HG02588 (cell line): ENCODE measurements around the gene IL26.
"Not testable (repeated sequence)": the region's sequence is repeated elsewhere in the genome, so short reads cannot be mapped to it uniquely, and the experiment has no call there.

Source experiments
- ATAC-seq: cut with Tn5 transposase; IDR thresholded peaks from one replicate; pipeline ENCODE4 v1.9.1; 2021; ENCODE audit warnings: mild to moderate bottlenecking, moderate library complexity; ENCODE audit not compliant: unreplicated experiment

The IL26 gene

DNA sequence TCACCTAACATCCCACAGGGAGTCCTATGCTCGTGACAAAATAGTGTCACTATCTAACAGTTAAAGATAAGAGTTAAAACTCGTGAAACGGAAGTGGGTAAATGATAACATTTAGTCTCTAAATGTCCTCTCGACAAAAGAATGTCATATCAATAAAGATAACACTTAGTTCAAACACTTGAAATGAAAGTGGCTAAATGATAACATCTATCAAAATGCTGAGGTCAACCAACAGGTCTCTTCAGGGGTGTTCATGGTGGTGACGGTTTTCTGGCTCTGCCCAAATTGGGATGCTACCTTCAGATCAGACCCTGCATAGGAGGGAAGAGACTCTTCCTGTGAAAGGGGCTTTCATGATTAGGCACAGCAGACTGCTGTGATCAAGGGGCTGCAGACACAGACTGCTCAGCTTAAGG, 22.1 kb downstream of the IL26 start:
- no peak for ATAC-seq

DNA sequence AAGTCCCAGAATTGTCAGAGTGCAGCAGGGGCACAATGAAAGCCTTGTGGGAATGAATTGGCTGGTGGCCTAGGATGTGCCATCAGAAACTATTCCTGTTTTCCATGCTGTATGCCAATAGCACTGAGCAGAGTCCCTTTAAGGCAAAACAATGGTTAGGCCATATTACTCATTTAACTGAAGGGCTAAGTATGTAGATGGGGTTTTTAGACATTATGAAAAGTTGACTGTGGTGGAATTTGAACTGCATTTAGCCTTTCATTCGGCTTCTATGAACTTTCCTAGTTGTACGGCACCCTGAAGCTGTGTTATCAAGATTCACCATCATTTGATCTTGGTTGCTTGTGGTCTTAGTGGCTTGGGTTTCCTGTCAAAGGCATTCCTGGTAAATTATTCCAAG, 24.8 kb downstream of the IL26 start:
- no peak for ATAC-seq

DNA sequence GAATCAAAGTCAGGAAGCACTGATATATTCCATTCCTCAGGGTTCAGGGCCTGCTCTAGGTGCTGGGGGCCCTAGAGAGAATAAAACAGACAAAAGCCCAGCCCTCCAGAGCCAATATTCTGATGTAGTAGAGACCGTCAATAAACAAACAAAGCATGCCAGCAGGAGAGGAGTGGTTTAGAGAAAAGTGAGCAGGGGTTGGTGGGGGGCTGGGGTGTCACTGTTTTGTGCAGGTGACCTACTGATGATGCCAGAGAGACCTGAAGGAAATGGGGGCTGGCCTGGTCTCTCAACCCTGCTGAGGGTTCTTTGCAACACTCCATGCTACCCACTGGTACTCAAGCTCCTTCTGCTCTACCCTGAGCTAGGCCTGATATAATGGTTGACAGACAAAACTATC, 26.5 kb downstream of the IL26 start:
- ATAC-seq, result no peak

DNA sequence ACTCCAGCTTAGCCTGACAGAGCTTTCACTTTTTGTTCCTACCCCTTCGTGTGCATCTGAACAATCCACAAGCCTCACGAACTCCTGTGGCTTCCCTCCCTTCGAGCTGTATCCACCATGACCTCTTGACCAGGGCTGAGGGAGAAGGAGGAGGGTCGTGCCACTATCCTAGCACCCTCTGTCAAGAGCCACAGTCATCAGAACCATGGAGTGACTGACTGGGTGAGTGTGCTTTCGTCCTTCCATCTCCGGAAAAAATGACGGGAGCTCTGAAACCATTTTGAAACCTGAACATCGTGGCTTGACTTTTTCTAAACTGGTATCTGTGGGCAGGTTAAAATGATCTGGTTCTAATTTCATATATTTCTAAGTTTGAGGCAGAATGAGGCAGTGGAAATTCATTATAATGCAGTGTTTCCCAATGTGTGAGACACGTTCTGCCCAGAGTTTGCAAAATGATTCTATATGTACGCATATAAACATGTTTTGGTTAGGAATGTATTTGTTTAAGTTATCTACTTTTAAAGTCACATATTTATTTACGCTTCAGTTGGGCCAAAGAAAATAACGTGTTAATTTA, 27.0 kb downstream of the IL26 start:
- no peak for ATAC-seq

DNA sequence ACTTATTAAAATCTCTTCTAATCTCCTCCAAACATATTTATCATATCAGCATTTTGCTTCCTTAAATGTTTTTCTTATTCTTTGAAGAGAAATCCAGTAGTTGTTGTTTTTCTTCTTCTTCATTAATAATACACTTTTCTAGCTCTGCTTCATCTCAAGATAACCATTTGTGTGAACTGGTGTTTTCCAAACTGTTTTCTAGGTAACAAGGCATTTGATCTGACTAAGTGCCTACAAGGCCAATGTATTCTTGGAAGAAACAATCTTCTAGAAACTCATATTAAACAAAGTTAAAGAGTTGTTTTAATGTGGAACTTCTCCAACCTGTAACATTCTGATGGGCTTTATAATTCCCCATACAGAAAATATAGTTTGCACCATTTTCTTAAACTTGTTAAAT, 35.3 kb downstream of the IL26 start:
- ATAC-seq, result no peak

DNA sequence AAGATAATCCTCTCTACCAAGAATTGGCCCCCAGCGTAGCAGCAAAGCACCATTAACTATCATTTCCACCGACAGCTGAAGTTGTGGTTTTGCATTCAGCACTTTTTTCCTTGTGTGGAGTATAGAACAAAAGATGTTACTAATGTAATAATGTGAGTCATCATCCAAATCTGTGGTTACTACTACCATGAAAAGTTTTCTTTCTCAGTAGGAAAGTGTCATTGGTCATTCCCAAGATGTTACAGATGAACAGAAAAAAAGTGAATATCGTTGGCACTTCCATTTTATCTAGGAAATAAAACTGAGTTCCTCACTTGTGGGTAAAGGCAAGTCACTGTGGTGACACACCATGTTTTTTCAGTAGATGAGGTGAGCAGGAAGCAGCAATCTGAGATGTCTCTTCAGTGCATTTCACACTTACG, 35.8 kb downstream of the IL26 start:
- ATAC-seq, result no peak

DNA sequence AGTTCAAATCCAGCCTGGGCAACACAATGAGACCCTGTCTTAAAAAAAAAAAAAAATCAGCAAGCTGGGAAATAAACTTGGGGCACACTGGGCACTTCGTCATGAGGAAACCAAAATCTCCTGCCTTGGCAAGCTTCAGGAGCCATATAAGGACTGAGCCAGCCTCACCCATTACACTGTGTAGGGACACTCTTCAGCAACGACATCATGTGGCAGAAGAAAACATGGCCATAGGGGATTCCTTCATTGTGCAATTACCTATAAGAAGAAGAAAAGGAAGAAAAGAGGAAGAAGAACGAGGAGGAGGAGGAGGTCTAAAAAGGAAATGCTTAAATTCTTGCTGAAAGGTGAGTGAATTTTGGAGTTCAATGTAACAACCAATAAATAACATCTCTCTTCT, 40.0 kb downstream of the IL26 start:
- ATAC-seq, result no peak

DNA sequence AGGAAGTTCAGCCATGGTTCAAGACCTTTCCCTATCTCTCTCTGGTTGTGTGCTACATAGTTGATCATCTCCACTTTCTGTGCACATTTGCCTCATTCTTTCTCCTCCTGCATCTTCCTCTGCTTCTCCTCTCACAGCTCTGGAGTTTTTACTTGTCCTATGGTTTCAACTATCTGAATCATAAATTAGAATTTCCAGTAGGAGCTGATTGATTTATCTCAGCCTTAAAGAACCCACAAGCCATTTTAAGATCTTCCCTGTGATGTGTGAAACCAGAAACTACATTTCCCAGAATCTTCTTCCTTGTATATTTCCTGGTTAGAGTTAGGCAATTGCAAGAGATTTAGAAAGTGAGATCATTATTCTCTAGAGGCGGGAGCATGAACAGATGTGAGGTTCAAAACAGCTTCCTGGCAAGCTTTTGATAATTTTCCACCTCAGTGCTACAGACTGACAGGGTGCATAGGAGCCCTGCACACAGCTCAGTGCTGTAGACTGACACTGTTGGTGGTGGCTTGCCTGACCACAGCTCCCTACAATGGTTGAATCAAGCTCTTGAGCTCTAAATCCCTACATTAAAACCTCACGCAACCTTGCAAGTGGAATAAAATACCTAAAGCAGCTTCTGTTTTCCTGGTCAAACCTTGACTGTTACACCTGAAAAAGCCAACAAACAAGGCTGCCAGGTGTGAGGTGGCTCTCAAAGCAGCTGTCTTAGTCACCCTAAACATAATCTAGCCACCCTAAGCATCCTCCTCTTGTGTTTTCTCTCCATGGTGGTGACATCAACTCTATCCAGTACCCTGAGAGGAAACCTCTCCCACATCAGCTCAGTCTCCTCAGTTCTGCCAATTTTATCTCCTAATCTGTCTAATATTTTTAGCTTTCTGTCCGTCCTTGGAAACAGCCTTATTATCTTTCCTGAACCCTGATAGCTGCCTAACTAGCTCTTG, 44.5 kb downstream of the IL26 start:
- ATAC-seq, result no peak

DNA sequence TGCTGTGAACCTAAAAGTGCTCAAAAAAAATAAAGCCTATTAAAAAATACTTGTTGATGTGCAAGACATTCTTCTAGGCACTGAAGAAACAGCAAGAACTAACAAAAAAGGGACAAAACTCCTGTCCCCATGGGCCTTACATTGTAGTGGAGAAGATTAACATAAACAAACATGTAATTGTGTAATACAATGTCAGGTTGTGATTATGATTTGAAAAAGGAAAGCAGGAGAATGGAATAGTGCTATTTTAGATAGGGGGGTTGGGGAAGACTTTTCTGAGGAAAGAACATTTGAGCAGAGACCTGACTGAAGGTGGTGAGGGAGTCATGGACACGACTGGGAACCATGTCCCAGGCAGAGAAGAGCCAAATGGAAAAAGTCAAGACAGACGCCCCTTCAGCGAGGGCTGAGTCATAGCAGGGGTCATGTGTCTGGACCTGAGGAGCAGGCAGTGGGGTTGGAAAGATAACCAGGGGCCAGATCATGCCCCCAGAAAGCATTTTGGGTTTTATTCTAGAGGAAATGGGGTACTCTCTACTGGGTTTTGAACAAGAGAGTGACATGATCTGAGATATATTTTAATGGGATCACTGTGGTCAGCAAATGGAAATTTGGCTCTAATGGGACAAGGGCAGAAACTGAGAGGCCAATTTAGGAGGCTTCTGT, 46.7 kb downstream of the IL26 start:
- ATAC-seq, result no peak

DNA sequence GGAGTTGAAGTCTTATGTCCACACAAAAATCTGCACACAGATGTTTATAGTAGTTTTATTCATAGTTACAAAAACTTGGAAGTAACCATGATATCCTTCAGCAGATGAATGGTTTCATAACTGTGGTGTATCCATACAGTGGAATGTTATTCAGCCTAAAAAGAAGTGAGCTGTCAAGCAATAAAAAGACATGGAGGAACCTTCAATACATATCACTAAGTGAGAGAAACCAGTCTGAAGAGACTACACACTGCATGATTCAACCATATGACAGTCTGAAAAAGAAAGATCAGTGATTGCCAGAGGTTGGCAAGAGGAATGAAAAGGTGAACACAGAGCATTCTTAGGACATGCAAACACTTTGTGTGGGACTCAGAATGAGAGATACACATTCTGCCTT, 47.4 kb downstream of the IL26 start:
- ATAC-seq, result no peak

DNA sequence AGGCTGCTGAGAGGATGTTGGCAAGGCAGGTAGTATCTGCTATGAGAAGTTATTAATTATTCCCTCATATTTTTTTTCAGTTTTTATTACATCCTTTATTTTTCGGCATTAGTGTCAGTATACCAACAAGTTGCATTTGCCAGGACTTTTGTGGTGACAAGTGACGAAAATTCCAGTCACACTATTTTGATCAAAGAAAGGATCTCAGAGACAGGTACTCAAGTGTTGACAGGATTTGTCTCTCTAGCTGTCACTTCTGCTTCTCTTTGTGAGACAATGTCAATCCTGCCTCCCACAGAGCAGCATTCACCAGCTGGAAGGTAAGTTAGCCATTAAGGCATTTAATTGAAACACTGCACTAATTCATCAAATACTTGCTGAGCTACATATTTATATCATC, 48.0 kb downstream of the IL26 start:
- ATAC-seq, result no peak

DNA sequence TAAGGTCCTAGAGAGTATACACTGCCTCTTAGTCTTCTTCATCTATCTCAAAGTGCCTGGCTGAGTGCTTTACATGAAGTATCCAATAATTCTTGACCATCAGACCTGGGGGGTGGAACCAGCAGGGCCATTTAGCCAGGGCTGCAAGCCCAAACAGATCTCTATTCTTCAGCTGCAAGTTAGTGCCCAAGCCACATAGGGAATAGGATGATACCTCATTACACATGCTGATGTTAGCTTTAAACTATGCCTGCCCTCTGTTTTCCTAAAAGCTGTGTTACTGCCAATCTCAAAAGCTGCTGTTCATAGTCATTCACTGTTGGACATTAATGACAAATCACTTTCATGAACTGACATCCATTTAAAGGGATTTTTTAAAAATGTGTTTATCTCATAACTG, 49.4 kb downstream of the IL26 start:
- no peak for ATAC-seq

DNA sequence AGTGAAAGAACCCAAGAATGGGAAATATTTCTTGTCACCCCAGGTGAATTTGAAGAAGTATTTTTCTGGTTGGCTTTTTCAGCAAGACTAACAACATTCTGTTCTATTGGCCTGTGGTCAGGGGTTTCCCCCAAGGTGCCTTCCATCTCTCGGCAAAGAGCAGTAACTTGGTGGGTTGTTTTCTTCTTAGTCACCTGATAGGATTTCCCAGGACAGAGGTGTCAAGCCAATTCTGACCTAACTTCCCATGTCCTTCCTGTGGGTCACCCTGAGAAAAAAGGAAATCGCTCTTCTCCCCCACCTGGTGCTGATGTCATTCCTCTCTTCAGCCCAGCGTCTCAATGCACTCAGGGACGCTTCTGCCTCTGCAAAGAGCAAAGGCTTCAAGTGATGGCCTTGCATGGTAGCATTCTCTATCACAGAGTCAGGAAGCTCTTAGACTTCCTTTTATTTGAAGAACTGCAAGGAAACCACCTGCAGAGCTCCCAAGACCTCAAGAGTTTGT, 50.0 kb downstream of the IL26 start:
- ATAC-seq, result peak; percentile 81

DNA sequence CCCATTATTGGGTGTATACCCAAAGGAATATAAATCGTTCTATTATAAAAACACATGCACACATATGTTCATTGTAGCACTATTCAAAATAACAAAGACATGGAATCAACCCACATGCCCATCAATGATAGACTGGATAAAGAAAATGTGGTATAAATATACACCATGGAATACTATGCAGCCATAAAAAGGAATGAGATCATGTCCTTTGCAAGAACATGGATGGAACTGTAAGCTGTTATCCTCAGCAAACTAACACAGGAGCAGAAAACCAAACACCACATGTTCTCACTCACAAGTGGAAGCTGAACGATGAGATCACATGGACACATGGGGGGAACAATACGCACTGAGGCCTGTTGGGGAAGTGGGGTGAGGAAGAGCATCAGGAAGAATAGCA, 50.8 kb downstream of the IL26 start:
- not testable (repeated sequence) for ATAC-seq

DNA sequence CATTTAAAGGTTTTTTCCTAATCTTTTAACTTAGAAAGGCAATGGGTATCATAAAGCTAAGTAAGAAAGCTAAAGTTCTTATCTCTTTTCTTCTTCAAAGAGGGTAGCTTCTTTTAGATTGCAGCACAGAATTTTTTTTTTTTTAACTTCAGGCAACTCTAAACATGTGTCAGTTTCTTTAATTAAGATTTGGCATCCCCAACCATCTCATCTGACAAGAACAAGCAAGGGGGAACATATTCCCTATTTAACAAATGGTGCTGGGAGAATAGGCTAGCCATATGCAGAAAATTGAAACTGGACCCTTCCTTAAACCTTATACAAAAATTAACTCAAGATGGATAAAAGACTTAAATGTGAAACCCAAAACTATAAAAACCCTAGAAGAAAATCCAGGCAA, 51.8 kb downstream of the IL26 start:
- ATAC-seq, result no peak

DNA sequence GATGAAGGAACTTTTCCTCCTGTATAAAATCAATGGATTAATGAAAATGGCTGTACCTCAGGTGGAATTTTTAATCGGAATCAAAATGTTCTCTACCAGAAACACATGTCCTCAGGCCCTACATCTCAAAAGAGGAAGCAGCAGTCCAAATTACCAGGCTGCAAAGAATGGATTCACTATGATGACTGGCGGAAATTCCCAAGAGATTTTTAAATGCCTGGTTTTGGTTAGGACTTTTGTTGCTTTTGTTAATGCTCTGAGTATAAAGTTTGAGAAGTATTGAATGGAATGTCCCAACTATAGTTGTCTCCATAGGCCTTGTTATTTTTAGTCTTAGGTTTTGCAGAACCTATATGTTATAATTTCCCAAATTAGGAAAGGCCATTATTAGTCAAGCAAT, 54.9 kb downstream of the IL26 start:
- ATAC-seq, result no peak

DNA sequence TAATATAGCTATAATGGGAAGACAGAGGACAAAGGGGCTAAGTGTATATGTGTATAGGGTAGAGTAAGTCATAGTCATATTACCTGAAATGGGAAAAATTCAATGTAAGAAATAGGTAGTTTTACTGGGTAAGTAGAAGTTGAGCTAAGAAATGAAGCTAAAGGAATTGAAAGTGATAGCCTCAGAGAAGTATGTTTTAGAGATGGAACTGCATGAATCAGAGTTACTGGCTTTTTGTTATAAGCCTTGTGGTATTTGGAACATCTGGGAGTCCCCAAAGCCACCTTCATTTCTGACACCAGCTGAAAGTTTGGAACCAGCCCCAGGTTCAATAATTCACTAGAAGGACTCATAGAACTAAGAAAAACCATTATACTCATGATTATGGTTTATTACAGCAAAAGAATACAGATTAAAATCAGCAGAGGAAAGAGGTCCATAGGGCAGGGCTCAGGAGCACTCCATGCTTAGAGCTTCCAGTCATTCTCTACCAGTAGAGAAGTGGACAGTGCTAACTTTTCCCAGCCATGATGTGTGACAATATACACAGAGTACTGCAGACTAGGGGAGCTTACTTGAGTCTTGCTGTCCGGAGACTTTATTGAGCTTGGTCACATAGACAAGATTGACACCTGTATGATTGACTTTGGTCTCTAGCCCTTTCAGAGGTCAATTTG, 56.3 kb downstream of the IL26 start:
- ATAC-seq, result no peak

DNA sequence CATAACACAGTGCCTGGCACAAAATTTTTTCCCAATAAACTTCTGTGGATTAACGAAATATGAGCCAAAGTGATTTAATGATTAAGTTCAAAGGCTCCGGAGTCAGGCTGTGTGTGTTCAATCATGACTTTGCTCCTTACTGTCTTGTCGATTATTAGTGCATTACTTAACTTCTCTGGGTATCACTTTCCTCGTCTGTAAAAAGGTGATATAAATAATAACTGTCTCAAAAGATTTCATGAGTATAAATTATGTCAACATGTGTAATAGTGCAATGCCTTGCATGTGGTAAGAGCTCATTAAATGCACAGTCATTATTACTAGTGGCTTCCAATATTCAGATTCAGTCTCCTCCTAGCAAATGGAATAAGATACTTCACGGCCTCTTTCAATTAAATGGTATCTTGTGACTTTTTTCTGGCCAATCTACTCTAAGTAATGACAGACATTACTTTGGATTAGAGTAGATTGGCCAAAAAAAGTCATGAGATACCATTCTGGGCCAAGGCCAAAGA, 59.2 kb downstream of the IL26 start:
- no peak for ATAC-seq

DNA sequence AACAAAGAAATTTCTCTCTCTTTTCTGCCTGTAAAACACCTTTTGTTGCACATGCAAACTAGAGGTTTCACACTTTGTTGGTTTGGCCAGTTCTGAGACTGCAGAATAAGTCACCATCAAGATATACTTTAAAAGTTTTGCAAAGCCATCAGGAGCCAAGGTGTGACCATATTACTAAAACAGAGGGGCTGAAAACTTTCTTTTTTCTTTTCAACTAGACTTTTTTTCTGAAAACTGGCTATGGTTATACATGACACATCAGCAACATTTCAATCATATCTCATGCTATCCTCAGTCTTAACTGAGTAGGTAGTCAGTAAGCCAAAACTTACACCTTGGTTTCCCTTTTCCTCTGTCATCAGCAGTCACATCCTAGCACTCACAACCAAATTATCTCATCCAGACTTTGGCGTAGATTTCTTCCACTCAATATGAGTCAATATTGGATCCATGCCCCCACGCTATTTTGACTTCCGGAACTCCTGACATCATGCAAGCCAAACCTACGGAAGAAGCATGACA, 62.0 kb downstream of the IL26 start:
- peak; percentile 70 for ATAC-seq

DNA sequence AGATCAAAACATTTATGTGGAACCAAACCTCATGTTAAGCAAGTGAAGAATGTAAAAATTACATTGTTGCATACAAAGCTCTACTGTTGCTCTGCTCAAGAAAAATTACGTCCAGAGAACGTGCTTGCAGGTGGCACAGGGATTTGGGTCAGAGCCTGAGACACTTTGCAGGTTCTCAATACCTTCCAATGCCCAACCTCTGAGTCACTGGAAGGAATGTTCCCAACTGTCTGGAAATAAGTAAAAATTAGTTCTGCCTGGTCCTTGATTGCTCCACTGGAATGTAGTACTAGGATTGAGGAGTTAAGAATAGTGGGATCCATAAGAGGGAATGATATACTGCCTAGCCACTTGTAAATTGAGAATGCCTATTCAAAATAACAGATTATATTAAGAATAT, 63.2 kb downstream of the IL26 start:
- no peak for ATAC-seq
